Large intestine (tissue), 3 donors: ENCODE measurements around the gene LBHD2. TPM values are rescaled to one million over a fixed set of nuclear protein-coding genes. Genes with fewer than 3 reads are reported as not detected.

Experiments used
- DNase-seq, 2 donors: peaks; one replicate each; pipeline versions ENCODE4 v3.0.0 to v3.0.0-alpha.2; 2013
- H3K27ac ChIP-seq: one replicate; pipeline ENCODE4 v1.5.1; 2013; ENCODE audit warnings: low read length
- H3K27me3 ChIP-seq: 2 replicates; pipeline ENCODE4 v1.6.1; 2013; ENCODE audit warnings: low read length; ENCODE audit not compliant: control insufficient read depth, insufficient read depth
- H3K36me3 ChIP-seq: 2 replicates; pipeline ENCODE4 v1.6.1; 2013; ENCODE audit warnings: low read length; ENCODE audit not compliant: control insufficient read depth, insufficient read depth
- H3K4me1 ChIP-seq: one replicate; pipeline ENCODE4 v1.6.1; 2013; ENCODE audit warnings: low read length; ENCODE audit not compliant: control insufficient read depth, insufficient read depth
- H3K4me3 ChIP-seq: one replicate; pipeline ENCODE4 v1.5.1; 2013; ENCODE audit warnings: low read length
- H3K9me3 ChIP-seq: one replicate; pipeline ENCODE4 v1.6.1; 2013; ENCODE audit warnings: mild to moderate bottlenecking, low read depth, low read length, moderate library complexity; ENCODE audit not compliant: control insufficient read depth
- WGBS: methylation state at CpG from one replicate; pipeline ENCODE4 v1.1.5; 2013; ENCODE audit warnings: low lambda C conversion rate; ENCODE audit not compliant: insufficient coverage; 5-methylcytosine and 5-hydroxymethylcytosine counted together
- polyA plus RNA-seq: library from polyadenylated mRNA; unstranded; fragments of 120-200 nt; gene quantifications from one replicate; pipeline ENCODE4 v1.2.1, GENCODE V29; 2013

LBHD2 gene
- polyA plus RNA-seq, 1 donor: not detected

DNA sequence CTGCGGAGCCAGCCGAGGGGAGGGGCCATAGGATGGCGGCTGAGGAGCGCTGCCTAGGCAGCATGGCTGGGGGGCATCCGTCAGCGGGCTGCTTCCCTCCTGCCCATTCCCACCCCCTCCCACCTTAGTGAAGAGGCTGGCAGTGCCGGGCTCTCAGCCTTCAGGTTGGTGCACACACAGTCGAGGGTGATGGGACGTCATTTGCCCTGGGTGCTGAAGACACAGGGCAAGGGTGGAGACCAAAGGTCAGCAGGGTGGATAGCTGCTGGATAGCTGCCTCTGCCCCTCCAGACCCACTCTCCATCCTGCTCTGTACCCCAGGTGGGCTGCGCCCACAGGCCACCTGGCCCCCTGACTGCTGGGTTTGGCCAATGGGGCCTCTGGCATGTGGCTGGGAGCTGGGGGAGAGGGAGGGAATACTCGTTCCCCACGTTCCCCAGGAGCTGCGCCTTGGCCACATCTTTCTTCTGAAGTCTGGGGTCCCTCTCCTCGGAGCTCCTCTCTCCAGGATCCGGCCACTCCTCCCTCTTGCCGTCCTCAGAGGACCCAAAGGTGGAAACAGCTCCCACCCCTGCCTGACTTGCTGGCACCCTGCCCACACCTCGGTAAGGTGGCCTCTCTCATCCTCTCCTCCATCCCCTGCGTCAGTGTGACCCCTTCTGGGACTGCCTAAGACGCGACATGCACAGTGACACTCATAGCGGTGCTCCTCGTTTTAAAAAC lies 15.5 kb upstream of the LBHD2 start:
- no CpG with 5 or more reads among the region's 22 CpGs for WGBS
- Histone ChIP-seq H3K27ac (no peak overlapping the region), H3K27me3 (no peaks in the 10 kb centered on the region), H3K4me3 (no peak overlapping the region), H3K4me1 (peaks cover 29% of the 10 kb centered on the region), H3K36me3 (no peaks in the 10 kb centered on the region), H3K9me3 (no peaks in the 10 kb centered on the region)
- DNase-seq: no peak

DNA sequence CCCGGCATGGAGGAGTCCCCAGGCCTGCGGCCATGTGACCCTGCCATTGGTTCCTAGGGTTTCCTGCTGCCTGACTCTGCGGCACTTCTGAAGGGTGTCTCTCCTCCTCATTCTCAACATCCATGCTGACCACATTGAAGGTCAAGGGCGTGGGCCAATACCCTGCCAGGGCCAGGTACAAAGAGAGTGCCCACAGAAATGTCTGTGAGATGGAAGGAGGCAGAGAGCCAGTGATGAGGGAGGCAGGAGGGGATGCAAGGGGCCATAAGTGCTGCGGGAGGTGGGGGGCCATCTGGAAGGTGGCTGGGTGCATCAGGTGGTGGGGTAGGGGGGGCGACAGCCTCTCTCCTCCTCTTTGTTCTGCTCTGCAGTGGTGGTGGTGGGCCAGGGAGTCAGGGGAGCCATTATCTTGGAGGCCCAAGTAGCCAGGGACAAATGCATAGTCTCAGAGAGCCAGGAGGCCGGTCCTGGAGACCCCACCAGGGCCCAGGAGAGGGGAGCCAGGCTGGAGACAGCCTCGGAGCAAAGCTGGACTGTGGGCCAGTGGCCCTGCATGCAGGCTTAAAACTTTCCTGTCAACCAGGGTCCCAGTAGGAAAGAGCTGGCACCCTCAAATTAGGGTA lies 13.6 kb upstream of the LBHD2 start:
- Histone ChIP-seq H3K4me3 (no peak overlapping the region), H3K27me3 (no peaks in the 10 kb centered on the region), H3K4me1 (peaks cover 46% of the 10 kb centered on the region), H3K36me3 (no peaks in the 10 kb centered on the region), H3K9me3 (no peaks in the 10 kb centered on the region), H3K27ac (no peak overlapping the region)
- no CpG with 5 or more reads among the region's 8 CpGs for WGBS
- no peak for DNase-seq

DNA sequence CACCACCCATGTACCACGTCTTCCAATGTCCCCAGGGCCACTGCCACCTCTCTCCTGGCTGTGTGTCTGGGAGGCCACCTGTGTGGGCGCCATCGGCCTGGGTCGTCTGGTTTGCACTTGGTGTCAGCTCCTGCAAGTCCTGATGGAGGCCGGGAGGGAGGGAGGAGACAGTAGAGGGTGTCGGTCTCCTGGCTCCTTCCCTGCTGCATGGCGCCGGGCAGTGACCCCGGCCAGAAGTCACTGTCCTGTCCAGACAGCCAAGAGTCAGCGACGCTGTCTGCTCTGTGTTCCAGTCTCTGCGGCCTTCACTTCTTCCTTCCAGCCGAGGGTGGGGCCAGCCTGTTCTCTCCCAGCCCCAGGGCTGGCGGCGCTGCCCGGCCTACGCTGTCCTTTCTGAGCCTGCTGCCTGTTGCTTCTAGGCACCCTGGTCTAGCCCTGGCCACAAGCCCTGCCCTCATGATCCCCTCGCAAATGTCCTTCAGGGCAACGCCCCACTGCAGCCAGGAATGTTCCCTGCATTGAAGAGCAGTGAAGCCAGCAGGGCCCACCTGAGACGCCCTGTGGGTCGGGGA lies 13.0 kb upstream of the LBHD2 start:
- no peak overlapping the region for H3K4me3 ChIP-seq
- peaks cover 46% of the 10 kb centered on the region for H3K4me1 ChIP-seq
- H3K36me3 ChIP-seq: no peaks in the 10 kb centered on the region
- no peaks in the 10 kb centered on the region for H3K27me3 ChIP-seq
- no peak for DNase-seq
- no peak overlapping the region for H3K27ac ChIP-seq
- whole genome bisulfite sequencing: no CpG with 5 or more reads among the region's 21 CpGs
- H3K9me3 ChIP-seq: no peaks in the 10 kb centered on the region

DNA sequence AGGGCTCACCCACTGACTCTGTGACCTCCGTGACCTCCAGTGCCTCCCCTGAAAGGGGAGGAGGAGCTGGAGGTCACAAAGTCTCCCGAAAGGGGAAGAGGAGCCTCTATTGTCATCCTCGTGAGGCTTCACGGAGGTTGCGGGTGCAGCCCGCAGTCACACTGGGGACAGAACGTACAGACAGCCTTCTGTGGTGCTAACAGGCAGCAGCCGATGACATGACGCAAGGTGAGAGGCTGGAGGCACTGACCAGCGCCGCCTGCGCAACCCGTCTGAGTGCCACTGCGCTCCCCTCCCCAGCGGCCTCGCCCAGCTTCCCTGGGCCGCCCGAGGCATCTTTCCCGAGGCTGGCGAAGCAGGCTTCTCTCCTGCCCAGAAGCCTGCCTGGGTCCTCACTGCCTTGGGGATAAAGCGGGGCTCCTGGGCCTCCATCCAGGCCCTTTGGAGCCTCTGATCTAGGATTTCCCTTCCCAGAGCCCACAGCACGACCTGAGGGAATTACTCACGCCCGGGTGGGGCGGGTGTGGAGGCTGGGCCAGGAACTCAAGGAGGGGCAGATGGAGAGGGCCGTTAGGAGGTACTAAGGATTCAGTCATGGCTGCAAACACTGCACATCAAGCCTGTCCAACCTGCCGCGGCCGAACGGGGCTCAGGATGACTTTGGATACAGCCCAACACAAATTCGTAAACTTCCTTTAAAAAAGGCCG lies 12.3 kb upstream of the LBHD2 start:
- no CpG with 5 or more reads among the region's 32 CpGs for WGBS
- no peak for DNase-seq
- Histone ChIP-seq H3K27me3 (no peaks in the 10 kb centered on the region), H3K36me3 (no peaks in the 10 kb centered on the region), H3K4me1 (peaks cover 46% of the 10 kb centered on the region), H3K27ac (no peak overlapping the region), H3K9me3 (no peaks in the 10 kb centered on the region), H3K4me3 (no peak overlapping the region)

DNA sequence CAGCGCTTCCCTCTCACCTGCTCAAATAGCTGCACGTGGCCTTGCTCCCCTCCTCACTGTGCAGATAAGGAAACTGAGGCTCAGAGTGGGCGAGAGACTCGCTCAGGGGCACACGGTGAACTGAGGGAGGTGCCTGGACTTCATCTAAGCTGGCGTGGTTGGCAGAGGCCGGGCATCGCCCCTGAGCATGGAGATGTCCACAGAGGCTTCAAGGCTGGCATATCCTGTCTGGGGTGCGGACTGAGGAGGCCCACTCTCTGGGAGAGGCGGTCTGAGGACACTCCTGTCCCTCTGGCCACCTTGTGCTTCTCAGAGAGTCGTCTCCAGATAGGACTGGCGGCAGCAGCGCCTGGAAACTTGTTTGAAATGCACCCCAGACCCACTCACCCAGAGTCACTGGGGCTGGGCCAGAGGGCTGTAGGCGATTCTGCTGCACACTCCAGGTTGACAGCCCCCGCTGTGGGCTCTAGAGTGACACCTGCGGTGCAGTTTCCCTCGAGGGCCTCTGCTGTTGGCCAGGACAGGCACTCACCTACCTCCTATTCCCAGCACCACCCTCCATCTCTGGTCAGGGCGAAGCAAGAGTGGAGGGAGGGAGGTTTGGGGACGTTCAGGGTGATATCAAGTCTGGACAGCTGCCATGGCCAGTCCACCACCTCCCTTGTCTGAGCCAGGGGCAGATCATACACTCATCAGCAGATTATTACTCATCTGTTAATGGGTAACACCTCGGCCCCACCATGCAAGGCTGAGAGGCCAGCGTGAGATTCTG lies 11.2 kb upstream of the LBHD2 start:
- peak in 1 of 2 donors; percentile 66 for DNase-seq
- peaks cover 4% of the 10 kb centered on the region for H3K9me3 ChIP-seq
- H3K4me3 ChIP-seq: no peak overlapping the region
- no peak overlapping the region for H3K27ac ChIP-seq
- no peaks in the 10 kb centered on the region for H3K27me3 ChIP-seq
- no CpG with 5 or more reads among the region's 21 CpGs for WGBS
- no peaks in the 10 kb centered on the region for H3K36me3 ChIP-seq
- H3K4me1 ChIP-seq: peaks cover 40% of the 10 kb centered on the region

DNA sequence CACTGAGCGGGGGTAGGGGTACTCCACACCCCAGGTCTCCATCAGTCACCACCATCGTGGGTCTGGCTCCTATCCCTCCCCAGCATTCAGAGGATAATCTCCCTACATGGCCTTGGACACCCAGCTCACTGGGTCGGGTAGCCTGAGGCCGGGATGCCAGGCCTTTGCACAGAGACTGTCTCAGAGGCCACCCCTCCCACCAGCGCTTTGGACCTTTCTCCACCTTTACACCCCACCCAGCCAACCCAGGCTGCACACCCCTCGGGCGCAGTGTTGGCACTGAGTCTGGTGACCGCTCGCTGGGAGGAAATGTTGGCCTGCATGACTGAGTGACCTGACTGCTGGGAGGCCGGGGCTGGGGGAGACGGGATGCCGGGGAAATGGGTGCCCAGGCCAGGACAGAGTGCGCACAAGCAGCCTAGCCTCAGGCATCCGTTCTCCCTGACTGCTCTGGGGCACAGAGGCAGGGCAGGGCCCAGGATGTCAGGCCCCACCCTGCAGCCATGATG lies 10.6 kb upstream of the LBHD2 start:
- Histone ChIP-seq H3K4me3 (no peak overlapping the region), H3K9me3 (peaks cover 8% of the 10 kb centered on the region), H3K27me3 (no peaks in the 10 kb centered on the region), H3K36me3 (no peaks in the 10 kb centered on the region), H3K27ac (no peak overlapping the region), H3K4me1 (peaks cover 33% of the 10 kb centered on the region)
- no CpG with 5 or more reads among the region's 14 CpGs for WGBS
- DNase-seq: no peak

DNA sequence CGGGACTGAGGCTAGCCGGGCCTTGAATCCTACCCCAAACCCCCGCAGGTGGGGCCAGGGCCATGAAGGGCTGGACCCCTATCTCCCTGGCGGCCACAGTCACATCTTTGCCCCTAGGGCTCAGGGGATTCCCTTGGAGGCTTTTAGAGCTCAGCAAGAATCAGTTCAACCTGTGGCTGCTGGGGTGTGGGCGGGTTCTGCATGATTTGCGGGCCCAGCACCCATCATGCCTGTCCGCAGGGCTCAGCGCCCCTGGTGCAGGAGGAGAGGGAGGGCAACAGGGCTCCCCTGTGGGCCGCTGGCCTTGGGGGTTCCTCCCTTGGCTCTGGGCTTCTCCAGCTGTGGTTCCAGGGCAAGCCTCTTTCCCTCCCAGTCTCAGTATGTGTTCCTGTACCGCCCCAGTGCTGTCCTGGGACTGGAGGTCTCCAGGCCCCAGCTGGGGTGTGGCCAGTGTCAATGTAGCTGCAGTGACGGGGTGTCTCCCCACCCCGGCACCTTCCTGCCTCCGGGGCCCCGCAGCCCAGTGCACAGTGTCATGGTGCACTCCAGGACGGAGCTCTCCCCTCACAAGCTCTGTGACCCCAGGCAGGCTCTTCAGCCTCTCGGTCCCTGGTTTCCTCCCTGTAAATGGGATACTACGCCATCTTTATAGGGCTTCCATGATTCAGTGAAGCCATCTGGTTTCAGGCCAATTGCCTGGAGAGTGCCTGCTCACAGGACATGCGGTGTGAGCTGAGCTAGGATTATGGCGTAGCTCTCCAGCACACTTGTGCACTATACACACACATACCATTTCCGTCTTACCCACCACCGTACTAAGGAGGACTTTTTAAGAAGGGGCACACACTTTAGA lies 9.9 kb upstream of the LBHD2 start:
- peak in 1 of 2 donors; percentile 28 for DNase-seq
- H3K4me3 ChIP-seq: no peak overlapping the region
- H3K4me1 ChIP-seq: peaks cover 28% of the 10 kb centered on the region
- H3K27me3 ChIP-seq: no peaks in the 10 kb centered on the region
- peaks cover 8% of the 10 kb centered on the region for H3K9me3 ChIP-seq
- no peak overlapping the region for H3K27ac ChIP-seq
- WGBS: no CpG with 5 or more reads among the region's 21 CpGs
- H3K36me3 ChIP-seq: no peaks in the 10 kb centered on the region

DNA sequence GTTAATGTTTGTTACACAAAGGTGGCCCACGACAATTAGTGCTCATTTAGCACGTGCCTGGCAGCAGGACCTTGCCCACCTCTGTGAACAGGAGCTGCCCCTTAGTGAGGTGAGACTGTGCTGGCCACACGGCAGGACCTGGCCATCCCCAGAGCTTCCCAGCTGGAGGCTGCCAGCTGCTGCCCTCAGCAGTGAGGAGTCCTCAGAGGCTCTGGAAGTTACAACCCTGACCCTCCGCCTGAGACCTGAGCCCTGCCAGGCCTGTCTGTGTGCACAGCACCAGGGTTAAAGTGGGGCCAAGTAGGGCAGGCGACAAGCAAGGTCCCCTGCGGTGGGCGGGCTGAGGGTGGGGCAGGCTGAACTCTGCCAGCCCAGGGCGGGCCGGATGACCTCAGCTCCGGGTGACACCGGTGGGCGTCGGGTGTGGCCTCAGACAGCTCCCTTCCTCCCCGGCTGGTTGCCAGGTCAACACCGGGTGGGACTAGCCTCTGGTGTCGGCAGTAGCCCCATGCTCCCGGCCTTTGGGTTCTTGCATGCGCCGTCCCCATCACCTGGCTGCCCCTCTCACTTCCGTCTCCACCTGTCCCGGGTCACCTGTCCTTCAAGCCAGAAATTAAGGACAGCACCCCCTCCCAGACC lies 9.2 kb upstream of the LBHD2 start:
- WGBS: no CpG with 5 or more reads among the region's 21 CpGs
- H3K4me1 ChIP-seq: peaks cover 28% of the 10 kb centered on the region
- H3K9me3 ChIP-seq: peaks cover 8% of the 10 kb centered on the region
- H3K27ac ChIP-seq: no peak overlapping the region
- no peaks in the 10 kb centered on the region for H3K27me3 ChIP-seq
- H3K36me3 ChIP-seq: no peaks in the 10 kb centered on the region
- DNase-seq: peak in 1 of 2 donors; percentile 58
- H3K4me3 ChIP-seq: peak overlapping the region; percentile 45

DNA sequence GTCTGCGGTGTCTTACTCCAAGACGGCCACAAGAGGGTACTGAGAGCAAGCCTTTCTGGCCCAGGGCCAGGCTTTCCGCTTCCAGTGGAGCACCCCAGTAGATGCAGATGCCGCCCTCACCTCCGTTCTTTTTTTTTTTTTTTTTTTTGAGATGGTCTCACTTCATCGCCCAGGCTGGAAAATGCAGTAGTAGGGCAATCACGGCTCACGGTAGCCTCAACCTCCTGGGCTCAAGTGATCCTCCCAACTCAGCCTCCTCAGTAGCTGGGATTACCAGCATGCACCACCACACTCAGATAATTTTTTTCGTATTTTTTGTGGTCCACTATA lies 5.6 kb upstream of the LBHD2 start:
- Histone ChIP-seq H3K9me3 (peaks cover 13% of the 10 kb centered on the region), H3K27me3 (peaks cover 13% of the 10 kb centered on the region), H3K36me3 (no peaks in the 10 kb centered on the region), H3K4me3 (no peak overlapping the region), H3K4me1 (peaks cover 18% of the 10 kb centered on the region), H3K27ac (no peak overlapping the region)
- no CpG with 5 or more reads among the region's 9 CpGs for WGBS
- DNase-seq: peak; percentile 72 to 78
